NCI-H2107 (cell line): ENCODE data around the gene ZNF280B.
A peak's percentile ranks its signal among the peaks of the same experiment; 100 is the strongest.
"Not testable (repeated sequence)": the region's sequence is repeated elsewhere in the genome, so short reads cannot be mapped to it uniquely, and the experiment has no call there.

Experiments
- DNase-seq: peaks from one replicate; lab custom pipeline; 2025; lab: John Stamatoyannopoulos, UW

Gene ZNF280B

DNA sequence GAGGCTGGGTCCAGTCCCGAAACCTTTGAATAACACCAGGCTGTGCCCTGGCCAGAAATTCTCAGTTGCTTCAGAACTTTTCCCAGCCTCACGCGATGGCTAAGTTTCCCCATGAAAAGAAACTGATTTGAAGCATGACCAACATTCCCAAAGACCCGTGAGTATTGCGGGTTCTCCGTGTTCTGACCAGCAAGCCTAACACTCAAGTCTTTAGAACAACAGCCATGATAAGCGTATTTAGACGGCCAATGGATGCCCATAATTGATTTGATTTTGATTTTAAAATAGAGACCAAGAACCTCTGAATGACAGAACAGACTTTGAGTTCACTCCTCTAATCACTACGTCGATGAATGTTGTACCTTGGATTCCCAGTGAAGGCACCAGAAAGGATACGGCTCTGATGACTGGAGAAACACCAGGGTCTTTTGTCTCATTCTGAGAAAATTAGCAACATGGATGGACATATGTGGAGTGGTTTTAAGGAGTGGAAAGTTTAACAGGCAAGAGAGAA lies 43.9 kb downstream of the ZNF280B start:
- no peak for DNase-seq

DNA sequence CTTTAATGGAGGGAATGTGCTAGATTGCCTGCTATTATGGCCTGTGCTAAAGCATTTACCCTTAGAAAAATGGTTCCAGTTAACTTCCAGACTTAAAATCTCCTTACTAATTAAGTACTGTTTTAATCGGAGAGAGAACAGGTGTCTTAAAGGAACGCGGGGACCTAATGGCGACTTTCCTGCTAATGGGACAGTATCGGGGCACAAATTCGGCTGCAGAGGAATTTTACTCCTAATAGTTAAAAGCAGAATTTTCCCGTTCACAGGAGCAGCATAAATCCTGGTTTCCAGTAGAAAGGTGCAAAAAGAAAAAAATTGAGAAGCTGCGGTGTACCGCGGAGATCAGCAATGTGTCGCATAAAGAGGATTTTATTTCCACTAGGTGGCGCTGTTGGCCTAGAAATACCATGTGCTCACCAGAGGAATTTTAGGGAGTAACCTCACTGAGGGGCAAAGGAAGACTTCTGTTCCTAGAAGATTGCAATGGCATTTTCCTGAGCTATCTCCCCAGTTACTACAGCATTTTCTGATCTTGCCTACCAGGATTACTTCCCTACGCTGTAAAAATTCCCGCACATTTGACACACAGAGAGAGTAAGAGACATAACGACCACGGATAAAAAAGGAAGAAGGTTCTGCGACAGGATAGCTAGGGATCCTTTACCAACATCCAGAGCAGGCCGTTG lies 44.5 kb downstream of the ZNF280B start:
- DNase-seq: peak; percentile 39

DNA sequence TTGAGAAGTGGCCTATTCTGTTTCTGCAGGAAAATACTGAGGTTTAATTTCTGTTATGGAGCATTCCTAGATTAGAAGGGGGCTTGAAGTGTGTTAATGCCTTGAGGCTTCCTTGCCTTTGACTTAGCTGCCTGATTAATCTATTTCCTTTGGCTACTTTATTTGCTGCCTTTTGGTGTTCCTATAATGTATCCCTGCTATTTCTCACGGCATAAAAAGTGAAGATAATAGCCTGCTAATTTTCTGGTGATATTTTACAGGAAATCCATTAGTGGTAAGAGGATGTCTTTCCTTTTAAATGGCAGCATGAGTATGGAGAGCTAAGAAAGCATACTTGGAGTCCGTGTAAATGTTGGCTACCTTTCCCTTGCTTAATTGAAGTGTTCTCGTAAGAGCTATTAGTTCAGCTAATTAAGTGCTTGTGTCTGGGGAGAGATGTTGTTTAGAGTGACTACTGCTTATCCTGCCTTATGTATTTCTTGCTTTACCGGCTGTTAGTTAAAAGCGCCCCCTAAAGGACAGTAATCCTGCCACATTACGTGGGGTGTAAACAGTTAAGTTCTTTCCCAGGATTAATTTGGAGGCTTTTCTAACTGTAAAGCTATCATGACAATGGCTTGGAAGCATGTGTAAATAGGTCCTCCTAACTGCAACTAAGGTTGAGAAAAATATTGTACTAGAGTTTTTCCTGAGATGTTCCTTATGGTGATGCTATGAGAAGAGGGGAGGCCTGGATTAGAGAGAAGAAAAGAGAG lies 45.6 kb downstream of the ZNF280B start:
- DNase-seq: no peak

DNA sequence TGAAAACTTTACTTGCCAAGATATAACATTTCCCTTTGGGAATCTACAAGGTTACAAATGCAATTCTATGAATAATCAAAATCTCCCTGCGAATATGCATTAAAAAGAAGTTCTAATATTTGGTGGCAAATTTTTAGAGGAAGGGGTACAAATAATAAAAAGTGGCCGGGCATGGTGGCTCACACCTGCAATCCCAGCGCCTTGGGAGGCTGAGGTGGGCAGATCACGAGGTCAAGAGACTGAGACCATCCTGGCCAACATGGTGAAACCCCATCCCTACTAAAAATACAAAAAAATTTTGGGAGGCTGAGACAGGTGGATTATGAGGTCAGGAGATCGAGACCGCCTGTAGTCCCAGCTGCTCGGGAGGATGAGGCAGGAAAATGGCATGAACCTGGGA lies 47.0 kb downstream of the ZNF280B start:
- DNase-seq: no peak

DNA sequence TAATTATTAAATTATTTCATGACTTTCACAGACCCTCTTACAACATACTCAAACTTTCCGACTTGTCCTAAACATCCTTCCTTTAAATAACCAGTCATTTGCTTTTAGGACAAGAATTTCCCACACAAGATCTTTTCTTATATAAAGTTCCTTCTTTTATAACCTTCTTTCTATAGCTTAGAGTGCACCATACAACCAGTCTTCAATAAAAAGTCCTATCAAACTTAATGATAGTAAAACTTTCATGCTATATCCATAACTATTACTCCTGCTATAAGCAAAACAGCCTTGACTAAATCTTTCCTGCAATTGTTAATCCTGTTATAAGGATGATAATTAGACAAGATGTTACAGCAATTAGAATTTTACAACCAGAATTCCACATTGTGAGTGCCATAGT lies 47.4 kb downstream of the ZNF280B start:
- no peak for DNase-seq

DNA sequence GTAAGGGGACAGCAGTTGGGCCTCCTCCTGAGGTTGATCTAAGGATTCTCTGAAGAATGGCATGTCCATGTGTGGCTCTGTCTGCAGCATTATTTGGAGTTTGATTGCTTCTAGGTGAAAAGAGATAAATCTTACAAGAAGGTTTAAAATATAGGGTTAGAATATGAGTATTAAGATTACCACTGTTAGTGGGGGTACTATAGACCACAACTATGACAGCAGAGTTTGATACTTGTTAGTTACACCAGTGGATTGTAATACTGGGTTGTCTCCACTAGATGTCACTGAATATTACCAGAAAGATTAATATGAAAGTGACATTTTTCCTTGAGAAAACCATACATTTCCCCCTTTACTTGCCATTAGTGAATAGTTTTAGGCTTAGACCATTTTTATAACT lies 47.9 kb downstream of the ZNF280B start:
- DNase-seq: no peak

DNA sequence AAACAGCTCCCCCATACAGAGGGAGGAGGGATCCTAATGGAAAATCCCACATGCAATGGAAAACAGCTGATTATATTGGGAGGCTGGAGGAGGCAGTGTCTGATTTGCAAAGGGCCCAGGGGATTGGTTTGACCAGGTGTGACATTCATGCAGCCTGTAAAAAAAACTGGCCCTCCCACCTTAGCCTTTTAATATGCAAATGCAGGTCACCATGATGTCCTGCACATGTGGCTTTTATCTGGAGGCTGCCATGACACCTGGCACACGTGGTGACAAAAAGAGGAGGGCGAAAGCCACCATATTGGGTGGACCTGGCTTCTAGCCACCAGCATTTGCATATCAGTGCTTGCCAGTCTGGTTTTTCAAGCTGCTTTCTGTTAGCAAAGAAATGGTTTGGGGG lies 48.5 kb downstream of the ZNF280B start:
- no peak for DNase-seq

DNA sequence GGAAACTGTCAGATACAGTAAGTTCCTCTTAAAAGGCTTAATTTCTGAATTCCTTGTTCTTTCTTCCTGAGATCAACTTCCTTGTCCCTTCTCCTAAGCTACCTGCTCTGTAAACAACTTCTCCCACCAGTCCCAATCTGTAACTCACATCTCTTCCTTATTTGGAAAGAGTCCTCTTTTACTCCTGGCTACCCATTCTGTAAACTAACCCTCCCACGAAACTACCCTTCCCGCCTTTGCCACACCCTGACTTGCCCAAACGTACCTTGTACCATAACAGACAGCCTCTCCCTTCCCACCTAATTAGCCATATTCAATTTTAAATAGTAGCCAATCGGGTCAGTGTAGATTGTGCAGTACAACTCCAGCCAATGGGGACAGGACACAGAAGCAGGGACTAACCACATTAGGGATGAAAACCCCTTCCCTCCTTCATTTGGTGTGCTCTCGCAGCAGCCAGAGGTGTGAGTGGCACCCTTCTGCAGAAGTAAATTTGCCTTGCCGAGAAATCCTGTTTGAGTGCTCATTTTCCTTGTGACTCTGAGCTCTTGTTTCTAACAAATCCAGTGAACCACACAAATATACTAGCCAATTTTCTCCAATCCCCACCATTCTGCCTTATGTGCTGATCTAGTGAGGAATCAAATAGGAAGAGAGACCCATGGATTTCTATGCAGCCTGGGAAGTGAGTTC lies 49.5 kb downstream of the ZNF280B start:
- no peak for DNase-seq

DNA sequence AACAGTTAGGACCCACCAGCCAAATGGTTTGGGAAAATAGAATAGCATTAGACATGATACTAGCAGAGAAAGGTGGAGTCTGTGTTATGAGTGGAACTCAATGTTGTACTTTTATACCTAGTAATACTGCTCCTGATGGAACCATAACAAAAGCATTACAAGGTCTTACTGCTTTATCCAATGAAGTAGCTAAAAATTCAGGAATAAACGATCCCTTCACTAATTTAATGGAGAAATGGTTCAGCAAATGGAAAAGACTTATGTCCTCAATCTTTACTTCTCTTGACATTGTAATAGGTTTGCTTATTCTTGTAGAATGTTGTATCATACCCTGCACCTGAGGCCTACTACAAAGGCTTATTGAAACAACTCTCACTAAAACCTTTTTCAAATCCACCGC lies 50.2 kb downstream of the ZNF280B start:
- DNase-seq: no peak

DNA sequence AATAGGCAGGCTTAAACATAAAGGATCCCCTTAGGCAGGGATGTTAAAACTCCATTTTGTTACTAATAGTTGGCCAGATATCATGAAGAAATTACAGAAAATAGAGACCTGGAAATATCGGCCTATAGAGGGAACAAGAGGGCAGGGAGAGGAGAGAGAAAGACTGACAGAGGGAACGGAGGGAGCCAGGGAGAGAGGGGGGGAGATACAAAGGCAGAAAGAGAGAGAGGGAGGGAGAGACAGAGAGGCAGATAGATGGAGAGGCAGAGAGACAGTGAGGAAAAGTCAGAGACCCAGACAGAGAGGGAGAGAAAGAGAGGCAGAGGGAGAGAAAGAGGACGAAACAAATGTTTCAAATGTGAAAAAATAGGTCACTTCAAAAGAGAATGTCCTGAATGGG lies 53.5 kb downstream of the ZNF280B start:
- no peak for DNase-seq

DNA sequence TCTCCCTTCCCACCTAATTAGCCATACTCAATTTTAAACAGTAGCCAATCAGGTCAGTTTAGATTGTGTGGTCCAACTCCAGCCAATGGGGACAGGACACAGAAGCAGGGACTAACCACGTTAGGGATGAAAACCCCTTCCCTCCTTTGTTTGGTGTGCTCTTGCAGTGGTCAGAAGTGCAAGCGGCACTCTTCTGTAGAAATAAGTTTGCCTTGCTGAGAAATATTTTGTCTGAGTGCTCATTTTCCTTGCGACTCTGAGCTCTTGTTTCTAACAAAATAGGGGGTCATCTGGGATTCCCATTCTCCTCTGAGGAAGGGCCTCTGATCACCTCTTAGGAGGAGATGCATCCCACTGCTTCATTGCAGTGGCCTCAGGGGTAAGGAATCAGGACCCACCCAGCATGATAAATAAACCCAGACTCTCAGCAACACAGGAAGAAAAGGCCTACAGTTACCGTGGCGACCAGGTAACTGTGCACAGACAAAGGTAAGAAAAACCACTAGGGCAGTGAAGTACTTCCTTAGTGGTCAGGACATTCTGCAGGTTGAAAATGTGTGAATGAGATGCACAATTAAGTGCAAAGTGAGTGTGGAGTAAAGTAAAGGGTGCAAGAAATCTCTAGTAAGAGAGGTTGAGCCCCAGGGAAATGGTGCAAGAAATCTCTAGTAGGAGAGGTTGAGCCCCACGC lies 55.4 kb downstream of the ZNF280B start:
- DNase-seq: no peak

DNA sequence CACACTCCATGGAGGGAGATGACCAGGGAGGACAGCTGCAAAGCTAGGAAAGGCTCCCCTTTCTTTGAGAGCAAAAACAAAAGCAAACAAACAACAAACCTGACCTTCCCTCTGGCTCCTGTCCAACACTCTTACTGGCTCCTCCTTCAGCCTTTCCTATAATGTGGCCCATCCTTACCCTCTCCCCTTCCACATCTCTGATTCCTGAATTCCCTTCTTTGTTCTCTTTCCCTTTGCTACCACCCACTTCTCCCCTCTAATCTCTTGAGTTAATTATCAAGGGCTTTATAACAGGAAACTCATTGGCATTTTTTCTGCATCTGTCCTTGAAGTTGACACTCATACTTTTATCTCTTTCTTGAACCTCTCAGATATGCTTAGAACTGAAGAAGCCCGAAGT lies 56.3 kb downstream of the ZNF280B start:
- no peak for DNase-seq

DNA sequence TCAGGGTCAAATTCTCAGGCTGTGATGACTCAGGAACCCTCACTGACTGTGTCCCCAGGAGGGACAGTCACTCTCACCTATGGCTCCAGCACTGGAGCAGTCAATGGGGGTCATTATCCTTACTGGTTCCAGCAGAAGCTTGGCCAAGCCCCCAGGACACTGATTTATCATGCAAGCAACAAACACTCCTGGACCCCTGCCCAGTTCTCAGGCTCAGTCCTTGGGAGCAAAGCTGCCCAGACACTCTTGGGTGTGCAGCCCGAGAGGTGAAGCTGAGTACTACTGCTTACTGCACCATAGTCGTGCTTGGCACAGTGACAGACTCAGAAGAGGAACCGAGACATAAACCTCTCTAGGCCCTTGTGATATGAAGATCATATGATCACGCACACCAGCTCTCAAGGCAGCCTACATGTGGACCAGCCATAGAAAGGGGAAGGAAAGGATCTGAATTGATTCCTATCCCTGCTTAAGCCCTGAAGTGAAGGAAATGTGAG lies 58.2 kb downstream of the ZNF280B start:
- no peak for DNase-seq

DNA sequence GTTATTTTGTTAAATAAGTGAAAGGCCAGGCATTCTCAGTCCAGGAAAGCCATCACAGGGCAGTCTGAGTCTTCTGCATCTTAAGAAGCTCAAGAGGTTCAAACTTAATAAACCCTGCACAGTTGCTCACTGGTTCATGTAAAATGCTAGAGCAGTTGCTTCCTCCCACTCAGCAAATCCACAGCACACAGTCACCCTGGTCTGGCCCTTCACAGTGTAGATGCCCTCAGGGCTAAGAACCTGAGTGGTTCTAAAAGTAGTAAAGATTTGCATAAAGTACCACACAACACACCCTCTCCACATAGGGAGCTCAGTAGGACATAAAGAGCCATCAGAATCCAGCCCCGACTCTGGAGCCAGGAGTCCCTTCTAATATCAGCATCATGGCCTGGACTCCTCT lies 58.7 kb downstream of the ZNF280B start:
- DNase-seq: no peak

DNA sequence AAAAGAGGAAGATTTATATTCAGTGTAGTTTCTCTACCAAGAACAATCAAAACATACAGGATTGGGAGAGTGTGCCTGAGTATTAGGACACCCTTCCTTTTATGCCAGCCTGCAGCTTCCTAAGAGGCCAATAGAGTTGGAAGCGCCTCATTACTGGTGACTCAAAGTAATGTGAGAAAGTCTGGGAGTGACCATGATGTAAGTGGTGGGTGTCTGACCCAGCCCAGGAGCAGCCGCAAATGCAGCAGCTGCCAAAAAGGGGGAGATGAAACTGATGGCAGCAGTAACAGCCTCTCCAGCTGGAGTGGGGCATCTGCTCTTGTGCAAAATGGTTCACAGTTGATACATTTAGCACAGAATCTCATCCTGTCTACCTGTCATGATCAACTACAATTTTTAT lies 62.0 kb downstream of the ZNF280B start:
- no peak for DNase-seq

DNA sequence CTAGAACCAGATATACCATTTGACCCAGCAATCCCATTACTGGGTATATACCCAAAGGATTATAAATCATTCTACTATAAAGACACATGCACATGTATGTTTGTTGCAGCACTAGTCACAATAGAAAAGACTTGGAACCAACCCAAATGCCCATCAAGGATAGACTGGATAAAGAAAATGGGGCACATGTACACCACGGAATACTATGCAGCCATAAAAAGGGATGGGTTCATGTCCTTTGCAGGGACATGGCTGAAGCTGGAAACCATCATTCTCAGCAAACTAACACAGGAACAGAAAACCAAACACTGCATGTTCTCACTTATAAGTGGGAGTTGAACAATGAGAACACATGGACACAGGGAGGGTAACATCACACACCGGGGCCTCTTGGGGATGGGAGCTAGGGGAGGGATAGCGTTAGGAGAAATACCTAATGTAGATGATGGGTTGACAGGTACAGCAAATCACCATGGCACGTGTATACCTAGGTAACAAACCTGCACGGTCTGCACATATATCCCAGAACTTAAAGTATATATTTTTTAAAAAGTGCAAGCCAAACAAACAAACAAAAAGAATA lies 64.4 kb downstream of the ZNF280B start:
- DNase-seq: not testable (repeated sequence)

DNA sequence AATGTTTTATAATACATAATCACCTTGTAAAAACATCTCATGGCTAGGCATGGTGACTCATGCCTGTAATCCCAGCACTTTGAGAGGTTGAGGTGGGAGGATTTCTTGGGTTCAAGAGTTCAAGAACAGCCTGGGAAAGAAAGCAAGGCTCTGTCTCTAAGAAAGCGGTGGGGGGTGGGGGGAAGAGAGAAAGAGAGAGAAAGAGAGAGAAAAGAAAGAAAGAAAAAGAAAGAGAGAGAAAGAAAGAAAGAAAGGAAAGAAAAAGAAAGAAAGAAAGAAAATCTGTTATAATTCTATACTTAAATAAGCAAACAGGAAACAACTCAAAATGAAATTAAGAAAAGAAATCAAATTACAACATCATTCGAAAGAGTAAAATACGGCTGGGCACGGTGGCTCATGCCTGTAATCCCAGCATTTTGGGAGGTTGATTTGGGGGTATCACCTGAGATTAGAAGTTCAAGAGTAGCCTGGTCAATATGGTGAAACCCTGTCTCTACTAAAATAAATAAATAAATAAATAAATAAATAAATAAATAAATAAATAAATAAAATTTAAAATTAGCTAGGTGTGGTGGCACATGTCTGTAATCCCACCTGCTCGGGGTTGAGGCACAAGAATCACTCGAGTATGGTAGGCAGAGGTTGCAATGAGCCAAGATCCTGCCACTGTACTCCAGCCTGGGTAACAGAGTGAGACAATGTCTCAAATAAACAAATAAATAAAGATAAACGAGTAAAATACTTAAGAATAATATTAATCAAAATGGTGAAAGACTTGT lies 65.4 kb downstream of the ZNF280B start:
- DNase-seq: no peak

DNA sequence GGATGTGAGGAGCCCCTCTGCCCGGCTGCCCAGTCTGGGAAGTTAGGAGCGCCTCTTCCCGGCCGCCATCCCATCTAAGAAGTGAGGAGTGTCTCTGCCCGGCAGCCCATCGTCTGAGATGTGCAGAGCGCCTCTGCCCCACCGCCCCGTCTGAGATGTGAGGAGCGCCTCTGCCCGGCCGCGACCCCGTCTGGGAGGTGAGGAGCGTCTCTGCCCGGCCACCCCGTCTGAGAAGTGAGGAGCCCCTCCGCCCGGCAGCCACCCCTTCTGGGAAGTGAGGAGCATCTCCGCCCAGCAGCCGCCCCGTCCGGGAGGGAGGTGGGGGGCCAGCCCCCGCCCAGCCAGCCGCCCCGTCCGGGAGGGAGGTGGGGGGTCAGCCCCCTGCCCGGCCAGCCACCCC lies 66.9 kb downstream of the ZNF280B start:
- DNase-seq: not testable (repeated sequence)

DNA sequence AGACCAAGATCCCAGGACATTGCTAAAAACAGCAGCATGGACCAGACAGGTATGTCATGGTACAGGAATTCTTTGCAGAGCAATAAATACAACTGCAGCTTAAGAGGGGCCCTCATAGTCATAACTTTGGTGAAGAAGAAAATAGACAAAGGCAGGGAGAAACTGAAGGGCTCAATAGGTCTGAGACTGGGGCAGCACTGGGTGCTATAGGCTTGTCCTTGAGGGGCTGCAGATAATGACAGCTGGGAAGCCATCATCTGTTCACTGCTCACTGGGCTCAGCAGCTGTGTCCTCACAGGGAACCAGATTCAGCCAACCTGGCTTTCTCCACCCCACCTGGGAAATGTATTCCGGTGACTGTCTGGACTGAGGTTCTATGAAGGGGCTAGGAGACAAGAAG lies 68.4 kb downstream of the ZNF280B start:
- DNase-seq: no peak
